GM10248 (cell line): ENCODE results near the gene PJVK.
A peak's percentile ranks its signal among the peaks of the same experiment; 100 is the strongest.
"Not testable (repeated sequence)": the region's sequence is repeated elsewhere in the genome, so short reads cannot be mapped to it uniquely, and the experiment has no call there.

Experiments used
- CTCF ChIA-PET: fragments of 300-600 bp; sonication (Branson Sonifier 250); formaldehyde crosslinking; extraction: SDS; loops from one replicate; lab custom pipeline; 2021; ENCODE audit warnings: antibody characterized with exemption; lab: Yijun Ruan, JAX
- POLR2A ChIA-PET: fragments of 350-650 bp; sonication (Branson Sonifier 250); formaldehyde crosslinking; extraction: SDS; loops from one replicate; lab custom pipeline; 2020; ENCODE audit warnings: antibody characterized with exemption; lab: Yijun Ruan, JAX
- DNase-seq: peaks from one replicate; pipeline ENCODE4 v3.0.0; 2012; ENCODE audit errors: extremely low spot score
- CTCF ChIP-seq: IDR thresholded peaks from 2 replicates; pipeline ENCODE4 v1.5.1; 2012; ENCODE audit warnings: mild to moderate bottlenecking, low read depth; ENCODE audit errors: extremely low read depth, missing control alignments, control extremely low read depth

The PJVK gene

GRCh38 chr2:178418426-178418825 lies 32.8 kb upstream of the PJVK start:
- ChIA-PET POLR2A (interaction anchor here (0.7 to 0.9 kb wide), 2 partner anchors 19 to 33 kb away, joined by 3 to 7 read pairs; partner anchors contain the start of genes PJVK and PRKRA), CTCF (interaction anchor here (0.9 to 9.9 kb wide), 19 partner anchors 14 to 303 kb away, joined by 3 to 170 read pairs (median 5); partner anchors contain the start of genes PJVK, PRKRA and RBM45)
- TF ChIP-seq CTCF, result no peak
- DNase-seq, result no peak

GRCh38 chr2:178419123-178419522 lies 32.1 kb upstream of the PJVK start:
- ChIA-PET POLR2A (interaction anchor here (0.9 kb wide), 1 partner anchor 32 kb away, joined by 3 read pairs; the partner anchor contains the start of genes PJVK and PRKRA), CTCF (interaction anchor here (0.9 to 9.9 kb wide), 20 partner anchors 9 to 304 kb away, joined by 3 to 170 read pairs (median 5); partner anchors contain the start of genes PJVK, PRKRA and RBM45)
- DNase-seq, result no peak
- peak; percentile 29 for TF ChIP-seq CTCF

GRCh38 chr2:178420463-178420999 lies 30.6 kb upstream of the PJVK start:
- no peak for TF ChIP-seq CTCF
- CTCF ChIA-PET, result interaction anchor here (1.2 to 9.9 kb wide), 6 partner anchors 8 to 305 kb away, joined by 5 to 170 read pairs (median 22); partner anchors contain the start of gene RBM45
- DNase-seq, result no peak
- POLR2A ChIA-PET, result no interaction called here

GRCh38 chr2:178422097-178422496 lies 29.1 kb upstream of the PJVK start:
- ChIA-PET POLR2A (no interaction called here), CTCF (interaction anchor here (1.3 to 7.3 kb wide), 4 partner anchors 7 to 116 kb away, joined by 3 to 76 read pairs (median 6); no protein-coding TSS in a partner anchor)
- DNase-seq, result no peak
- no peak for TF ChIP-seq CTCF

GRCh38 chr2:178423746-178424145 lies 27.4 kb upstream of the PJVK start:
- POLR2A ChIA-PET, DNase-seq: not testable (repeated sequence)
- CTCF ChIA-PET, result interaction anchor here (1.1 to 7.3 kb wide), 4 partner anchors 9 to 224 kb away, joined by 3 to 76 read pairs (median 3); no protein-coding TSS in a partner anchor

GRCh38 chr2:178425255-178425827 lies 25.8 kb upstream of the PJVK start:
- ChIA-PET POLR2A (no interaction called here), CTCF (interaction anchor here (7.3 kb wide), 1 partner anchor 10 kb away, joined by 76 read pairs; no protein-coding TSS in a partner anchor)
- no peak for DNase-seq
- no peak for TF ChIP-seq CTCF

- CTCF ChIA-PET, result interaction anchor here (7.3 kb wide), 1 partner anchor 11 kb away, joined by 76 read pairs; no protein-coding TSS in a partner anchor
- TF ChIP-seq CTCF, result no peak
- POLR2A ChIA-PET, result no interaction called here
- no peak for DNase-seq
These were observed 24.8 kb upstream of the PJVK start for GRCh38 chr2:178426388-178426787.
